Hepatocyte (in vitro differentiated cells): ENCODE results near the gene GNG12. TPM values are rescaled to one million over a fixed set of nuclear protein-coding genes. Genes with fewer than 3 reads are reported as not detected.

Experiments used
- DNase-seq: peaks from one replicate; pipeline ENCODE4 v3.0.0-alpha.2; 2016; ENCODE audit warnings: low spot score
- H2AFZ ChIP-seq: fragments of 200-600 bp; sonication (generic); 2 replicates; pipeline ENCODE4 v1.6.0; 2016; ENCODE audit warnings: antibody characterized with exemption, mild to moderate bottlenecking
- H3K27ac ChIP-seq: fragments of 200-600 bp; sonication (generic); 2 replicates; pipeline ENCODE4 v1.5.1; 2016; ENCODE audit warnings: mild to moderate bottlenecking
- H3K27me3 ChIP-seq: fragments of 200-600 bp; sonication (generic); 2 replicates; pipeline ENCODE4 v1.6.1; 2016
- H3K36me3 ChIP-seq: fragments of 200-600 bp; sonication (generic); replicated peaks from 2 replicates; pipeline ENCODE4 v1.5.1; 2016; ENCODE audit warnings: low read depth; ENCODE audit not compliant: insufficient read depth
- H3K4me1 ChIP-seq: fragments of 200-600 bp; sonication (generic); 2 replicates; pipeline ENCODE4 v1.5.1; 2016; ENCODE audit warnings: mild to moderate bottlenecking, moderate library complexity; ENCODE audit not compliant: insufficient read depth
- H3K4me2 ChIP-seq: fragments of 200-600 bp; sonication (generic); 2 replicates; pipeline ENCODE4 v1.6.0; 2016
- H3K4me3 ChIP-seq: fragments of 200-600 bp; sonication (generic); 2 replicates; pipeline ENCODE4 v1.5.1; 2016; ENCODE audit warnings: mild to moderate bottlenecking
- H3K79me2 ChIP-seq: fragments of 200-600 bp; sonication (generic); 2 replicates; pipeline ENCODE4 v1.6.0; 2017; ENCODE audit warnings: mild to moderate bottlenecking
- H3K9me2 ChIP-seq: fragments of 200-600 bp; sonication (generic); replicated peaks from 2 replicates; pipeline ENCODE4 v1.6.0; 2017; ENCODE audit warnings: mild to moderate bottlenecking; ENCODE audit not compliant: insufficient read depth
- H3K9me3 ChIP-seq: fragments of 200-600 bp; sonication (generic); 2 replicates; pipeline ENCODE4 v1.5.1; 2016; ENCODE audit warnings: low read depth, mild to moderate bottlenecking
- H4K20me1 ChIP-seq: fragments of 200-600 bp; sonication (generic); 2 replicates; pipeline ENCODE4 v1.6.0; 2016; ENCODE audit warnings: mild to moderate bottlenecking; ENCODE audit not compliant: insufficient read depth, poor library complexity, severe bottlenecking
- CTCF ChIP-seq: fragments of 200-600 bp; sonication (generic); IDR thresholded peaks from 2 replicates; pipeline ENCODE4 v1.5.1; 2016; ENCODE audit warnings: antibody characterized with exemption, mild to moderate bottlenecking; ENCODE audit not compliant: poor library complexity
- EZH2 ChIP-seq: fragments of 200-600 bp; sonication (generic); IDR thresholded peaks from 2 replicates; pipeline ENCODE4 v1.6.1; 2016; ENCODE audit warnings: antibody characterized with exemption, mild to moderate bottlenecking, borderline replicate concordance
- EZH2phosphoT487 ChIP-seq: fragments of 200-600 bp; sonication (generic); IDR thresholded peaks from one replicate; pipeline ENCODE4 v1.6.1; 2018; ENCODE audit warnings: antibody characterized with exemption, mild to moderate bottlenecking, low read depth, moderate library complexity; ENCODE audit not compliant: unreplicated experiment, severe bottlenecking
- WGBS: methylation state at CpG from one replicate; pipeline ENCODE4 v1.1.6; 2016; ENCODE audit warnings: low lambda C conversion rate; ENCODE audit errors: missing lambda C conversion rate; 5-methylcytosine and 5-hydroxymethylcytosine counted together
- polyA plus RNA-seq: library from polyadenylated mRNA; unstranded; fragments of >200 nt; fragmentation: Nextera tagmentation; extraction: Ambion mirVana; gene quantifications from 2 replicates; pipeline ENCODE4 v1.2.1, GENCODE V29; 2016
- total RNA-seq: library from RNA; depleted of rRNA; stranded (reverse); fragments of >200 nt; gene quantifications from 2 replicates; pipeline ENCODE4 v1.2.3, GENCODE V29; 2014

GNG12 gene
- total and polyA plus RNA-seq, 2 experiments from 2014 or later: 49.6 to 108 TPM

- H3K9me3 ChIP-seq: no peaks in the 10 kb centered on the region
- H3K27me3 ChIP-seq: no peaks in the 10 kb centered on the region
- H4K20me1 ChIP-seq: no peaks in the 10 kb centered on the region
- no peaks in the 10 kb centered on the region for H3K36me3 ChIP-seq
- no peak for DNase-seq
- H3K9me2 ChIP-seq: no peaks in the 10 kb centered on the region
- H3K4me1 ChIP-seq: peaks cover 5% of the 10 kb centered on the region
- no peak overlapping the region for H3K4me2 ChIP-seq
- H2AFZ ChIP-seq: no peak overlapping the region
- no peaks in the 10 kb centered on the region for H3K79me2 ChIP-seq
- TF ChIP-seq EZH2: no peak
- no peak for TF ChIP-seq EZH2phosphoT487
- no peak for TF ChIP-seq CTCF
- WGBS: 94% methylated on average over 2 of the region's 2 CpGs
- H3K27ac ChIP-seq: no peak overlapping the region
- H3K4me3 ChIP-seq: no peak overlapping the region
Measured at GRCh38 chr1:67695963-67696362, 137.3 kb downstream of the GNG12 start.

GRCh38 chr1:67691712-67692111 lies 141.6 kb downstream of the GNG12 start:
- Histone ChIP-seq H3K4me1 (peaks cover 11% of the 10 kb centered on the region), H3K36me3 (no peaks in the 10 kb centered on the region), H3K79me2 (peaks cover 9% of the 10 kb centered on the region)

GRCh38 chr1:67690411-67690810 lies 142.9 kb downstream of the GNG12 start:
- Histone ChIP-seq H3K9me2 (no peaks in the 10 kb centered on the region), H2AFZ (no peak overlapping the region), H3K4me1 (peaks cover 11% of the 10 kb centered on the region), H3K79me2 (peaks cover 12% of the 10 kb centered on the region), H4K20me1 (peaks cover 3% of the 10 kb centered on the region), H3K36me3 (no peaks in the 10 kb centered on the region), H3K4me2 (no peak overlapping the region), H3K9me3 (no peaks in the 10 kb centered on the region), H3K27ac (no peak overlapping the region), H3K4me3 (no peak overlapping the region), H3K27me3 (no peaks in the 10 kb centered on the region)
- 97% methylated on average over 2 of the region's 2 CpGs for WGBS
- TF ChIP-seq CTCF: no peak
- no peak for TF ChIP-seq EZH2
- TF ChIP-seq EZH2phosphoT487: no peak
- DNase-seq: no peak

More at GRCh38 chr1:67691712-67692111, 141.6 kb downstream of the GNG12 start:
- Histone ChIP-seq H4K20me1 (peaks cover 3% of the 10 kb centered on the region), H3K4me2 (no peak overlapping the region), H3K9me2 (no peaks in the 10 kb centered on the region), H3K9me3 (no peaks in the 10 kb centered on the region), H3K4me3 (no peak overlapping the region), H3K27me3 (no peaks in the 10 kb centered on the region), H2AFZ (no peak overlapping the region), H3K27ac (no peak overlapping the region)
- no peak for DNase-seq
- TF ChIP-seq EZH2: no peak
- TF ChIP-seq EZH2phosphoT487: no peak
- no peak for TF ChIP-seq CTCF

GRCh38 chr1:67690018-67690363 lies 143.3 kb downstream of the GNG12 start:
- DNase-seq: no peak
- H2AFZ ChIP-seq: no peak overlapping the region
- no peak for TF ChIP-seq CTCF
- TF ChIP-seq EZH2: no peak
- no peak for TF ChIP-seq EZH2phosphoT487
- H3K79me2 ChIP-seq: peaks cover 12% of the 10 kb centered on the region
- H3K36me3 ChIP-seq: no peaks in the 10 kb centered on the region
- H3K27me3 ChIP-seq: no peaks in the 10 kb centered on the region
- H3K4me1 ChIP-seq: peaks cover 11% of the 10 kb centered on the region
- H3K27ac ChIP-seq: no peak overlapping the region
- peaks cover 3% of the 10 kb centered on the region for H4K20me1 ChIP-seq
- H3K4me2 ChIP-seq: no peak overlapping the region
- H3K9me3 ChIP-seq: no peaks in the 10 kb centered on the region
- H3K9me2 ChIP-seq: no peaks in the 10 kb centered on the region
- no peak overlapping the region for H3K4me3 ChIP-seq
